GM12878 (cell line): Measurements from ENCODE around the gene DYNC1H1. TPM values are rescaled to one million over a fixed set of nuclear protein-coding genes. Genes with fewer than 3 reads are reported as not detected.
A peak's percentile ranks its signal among the peaks of the same experiment; 100 is the strongest.

ENCODE experiments used
- CREB1 ChIP-seq: IDR thresholded peaks from 2 replicates; pipeline ENCODE4 v1.6.1; 2012; ENCODE audit warnings: low read depth, mild to moderate bottlenecking, inconsistent platforms
- EP300 ChIP-seq, 2 experiments: fragments of 150-350 bp in 1 of 2; IDR thresholded peaks; 2 replicates each; pipeline ENCODE4 v1.6.1; 2011 to 2012; ENCODE audit warnings: low read depth in 2 of 2, low read length in 2 of 2, borderline replicate concordance in 1 of 2, improper control_type of control experiment in 1 of 2, inconsistent platforms in 1 of 2; ENCODE audit not compliant: control insufficient read depth in 1 of 2
- NFIC ChIP-seq: IDR thresholded peaks from 2 replicates; pipeline ENCODE4 v1.6.1; 2012; ENCODE audit warnings: low read depth, mild to moderate bottlenecking, inconsistent platforms, low read length, moderate library complexity
- NFYA ChIP-seq: IDR thresholded peaks from 2 replicates; pipeline ENCODE4 v1.6.1; 2011; ENCODE audit warnings: low read depth, mild to moderate bottlenecking, low read length, improper control_type of control experiment, borderline replicate concordance
- NFYB ChIP-seq: IDR thresholded peaks from 2 replicates; pipeline ENCODE4 v1.6.1; 2011; ENCODE audit warnings: low read depth, mild to moderate bottlenecking, low read length, improper control_type of control experiment, moderate library complexity; ENCODE audit not compliant: insufficient read depth
- RAD21 ChIP-seq: IDR thresholded peaks from 2 replicates; pipeline ENCODE4 v1.6.1; 2011; ENCODE audit warnings: mild to moderate bottlenecking, low read depth, low read length, moderate library complexity; ENCODE audit not compliant: insufficient read depth
- RB1 ChIP-seq: fragments of 450-650 bp; formaldehyde crosslinking; IDR thresholded peaks from 2 replicates; pipeline ENCODE4 v1.6.1; 2017; ENCODE audit warnings: mild to moderate bottlenecking, borderline replicate concordance
- SRF ChIP-seq, 2 experiments: IDR thresholded peaks; 2 replicates each; pipeline ENCODE4 v1.6.1; 2011; ENCODE audit warnings: low read depth in 2 of 2, low read length in 2 of 2, mild to moderate bottlenecking in 1 of 2, moderate library complexity in 1 of 2
- polyA plus RNA-seq, 11 experiments: library from polyadenylated mRNA; depleted of rRNA in 4 of 11; unstranded in 6 of 11; stranded (reverse) in 5 of 11; fragments of >200 nt; fragmentation: Nextera tagmentation in 4 of 11; fragmentation: Illumina TruSeq in 1 of 11; extraction: Ambion mirVana in 4 of 11; extraction: Trizol in 1 of 11; gene quantifications; 1 replicate in 1 of 11; 2 replicates in 10 of 11; pipeline versions ENCODE4 v1.2.1 to v1.2.3, GENCODE V29; 2011 to 2016; ENCODE audit warnings: inconsistent platforms in 2 of 11, missing spikeins in 2 of 11, low read depth in 1 of 11
- total RNA-seq, 4 experiments: library from RNA; depleted of rRNA in 3 of 4; stranded (reverse); fragments of >200 nt in 3 of 4; fragmentation: Illumina TruSeq in 1 of 4; extraction: Trizol in 1 of 4; gene quantifications; 2 replicates each; pipeline versions ENCODE4 v1.2.1 to v1.2.3, GENCODE V29; 2013 to 2021
- TF ChIP-seq, protein P1 (sequence below): fragments of 450-650 bp; IDR thresholded peaks from 2 replicates; pipeline ENCODE4 v1.6.1; 2017; ENCODE audit warnings: mild to moderate bottlenecking, moderate library complexity
- TF ChIP-seq, protein P2 (sequence below): fragments of 450-650 bp; IDR thresholded peaks from 2 replicates; pipeline ENCODE4 v1.6.1; 2014; ENCODE audit warnings: mild to moderate bottlenecking
- TF ChIP-seq, protein P3 (sequence below): fragments of 450-650 bp; IDR thresholded peaks from 2 replicates; pipeline ENCODE4 v1.6.1; 2018; ENCODE audit warnings: mild to moderate bottlenecking, low read depth, moderate library complexity; ENCODE audit not compliant: partially characterized antibody
- TF ChIP-seq, protein P4 (sequence below): fragments of 450-650 bp; IDR thresholded peaks from 2 replicates; pipeline ENCODE4 v1.6.1; 2017; ENCODE audit warnings: low read depth, mild to moderate bottlenecking, moderate library complexity
- TF ChIP-seq, protein P5 (sequence below): fragments of 450-650 bp; IDR thresholded peaks from 2 replicates; pipeline ENCODE4 v1.6.1; 2016; ENCODE audit warnings: mild to moderate bottlenecking, moderate library complexity, borderline replicate concordance

Gene DYNC1H1
- total and polyA plus RNA-seq, 10 of the 15 experiments (the other 5 are each of a cell fraction or from before 2014, with no cell fraction given), result 38.4 to 291 (median 111) TPM

DNA sequence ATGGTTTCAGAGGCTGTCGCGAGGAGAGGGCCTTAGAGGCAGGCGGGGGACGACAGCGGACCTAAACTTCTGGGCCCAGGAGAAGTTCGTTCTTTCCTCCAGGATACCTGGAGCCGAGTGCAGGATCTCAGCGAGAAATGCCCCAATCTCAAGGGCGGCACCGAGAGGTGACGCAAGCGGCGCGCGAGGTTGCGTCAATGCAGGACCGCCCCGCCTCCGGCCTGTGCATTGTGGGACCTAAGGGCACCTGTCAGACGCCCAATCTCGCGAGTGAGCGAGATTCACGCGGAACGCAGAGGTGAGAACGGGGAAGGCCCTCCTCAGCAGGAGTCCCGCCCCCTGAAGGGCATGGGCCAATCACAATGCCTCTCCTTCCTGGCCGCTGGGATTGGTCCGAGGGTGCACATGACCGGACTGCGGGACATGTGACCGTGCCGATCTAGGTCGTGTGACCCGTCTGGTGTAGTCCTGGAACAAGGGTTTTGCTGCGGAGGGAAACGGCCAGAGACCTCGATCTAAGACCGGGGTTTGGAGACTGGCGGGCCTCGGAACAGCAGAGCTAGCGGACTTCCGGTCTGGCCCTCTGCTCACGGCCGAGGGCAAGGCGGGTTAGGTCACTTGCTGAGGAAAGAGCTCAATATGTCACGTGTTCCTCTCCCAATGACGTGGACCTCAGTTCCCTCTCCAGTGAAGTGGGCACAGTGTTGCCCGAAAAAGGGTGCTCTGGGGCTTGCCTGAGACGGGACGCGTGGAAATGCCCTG is 16.3 kb upstream of the DYNC1H1 start (continued):
- TF ChIP-seq, protein P1, sequence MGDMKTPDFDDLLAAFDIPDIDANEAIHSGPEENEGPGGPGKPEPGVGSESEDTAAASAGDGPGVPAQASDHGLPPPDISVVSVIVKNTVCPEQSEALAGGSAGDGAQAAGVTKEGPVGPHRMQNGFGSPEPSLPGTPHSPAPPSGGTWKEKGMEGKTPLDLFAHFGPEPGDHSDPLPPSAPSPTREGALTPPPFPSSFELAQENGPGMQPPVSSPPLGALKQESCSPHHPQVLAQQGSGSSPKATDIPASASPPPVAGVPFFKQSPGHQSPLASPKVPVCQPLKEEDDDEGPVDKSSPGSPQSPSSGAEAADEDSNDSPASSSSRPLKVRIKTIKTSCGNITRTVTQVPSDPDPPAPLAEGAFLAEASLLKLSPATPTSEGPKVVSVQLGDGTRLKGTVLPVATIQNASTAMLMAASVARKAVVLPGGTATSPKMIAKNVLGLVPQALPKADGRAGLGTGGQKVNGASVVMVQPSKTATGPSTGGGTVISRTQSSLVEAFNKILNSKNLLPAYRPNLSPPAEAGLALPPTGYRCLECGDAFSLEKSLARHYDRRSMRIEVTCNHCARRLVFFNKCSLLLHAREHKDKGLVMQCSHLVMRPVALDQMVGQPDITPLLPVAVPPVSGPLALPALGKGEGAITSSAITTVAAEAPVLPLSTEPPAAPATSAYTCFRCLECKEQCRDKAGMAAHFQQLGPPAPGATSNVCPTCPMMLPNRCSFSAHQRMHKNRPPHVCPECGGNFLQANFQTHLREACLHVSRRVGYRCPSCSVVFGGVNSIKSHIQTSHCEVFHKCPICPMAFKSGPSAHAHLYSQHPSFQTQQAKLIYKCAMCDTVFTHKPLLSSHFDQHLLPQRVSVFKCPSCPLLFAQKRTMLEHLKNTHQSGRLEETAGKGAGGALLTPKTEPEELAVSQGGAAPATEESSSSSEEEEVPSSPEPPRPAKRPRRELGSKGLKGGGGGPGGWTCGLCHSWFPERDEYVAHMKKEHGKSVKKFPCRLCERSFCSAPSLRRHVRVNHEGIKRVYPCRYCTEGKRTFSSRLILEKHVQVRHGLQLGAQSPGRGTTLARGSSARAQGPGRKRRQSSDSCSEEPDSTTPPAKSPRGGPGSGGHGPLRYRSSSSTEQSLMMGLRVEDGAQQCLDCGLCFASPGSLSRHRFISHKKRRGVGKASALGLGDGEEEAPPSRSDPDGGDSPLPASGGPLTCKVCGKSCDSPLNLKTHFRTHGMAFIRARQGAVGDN, result 0 out of 2 replicates have a peak, but pooled peaks have one; percentile 18
- peak; percentile 54; the same call in 1 of the 2 replicates for TF ChIP-seq NFYA
- no peak for TF ChIP-seq RAD21
- TF ChIP-seq, protein P2, sequence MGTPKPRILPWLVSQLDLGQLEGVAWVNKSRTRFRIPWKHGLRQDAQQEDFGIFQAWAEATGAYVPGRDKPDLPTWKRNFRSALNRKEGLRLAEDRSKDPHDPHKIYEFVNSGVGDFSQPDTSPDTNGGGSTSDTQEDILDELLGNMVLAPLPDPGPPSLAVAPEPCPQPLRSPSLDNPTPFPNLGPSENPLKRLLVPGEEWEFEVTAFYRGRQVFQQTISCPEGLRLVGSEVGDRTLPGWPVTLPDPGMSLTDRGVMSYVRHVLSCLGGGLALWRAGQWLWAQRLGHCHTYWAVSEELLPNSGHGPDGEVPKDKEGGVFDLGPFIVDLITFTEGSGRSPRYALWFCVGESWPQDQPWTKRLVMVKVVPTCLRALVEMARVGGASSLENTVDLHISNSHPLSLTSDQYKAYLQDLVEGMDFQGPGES, result peak; percentile 86
- TF ChIP-seq SRF (IDR thresholded peaks at IDR 0.05; ENCODE audit: low read depth in 2 of 2, low read length in 2 of 2), result peak; percentile 55 to 89; a peak in 3 of 4 replicates
- peak; percentile 100 for TF ChIP-seq CREB1
- peak; percentile 99 for TF ChIP-seq NFYB
- TF ChIP-seq RB1, result peak; percentile 48; the same call in 1 of the 2 replicates
- TF ChIP-seq, protein P3, sequence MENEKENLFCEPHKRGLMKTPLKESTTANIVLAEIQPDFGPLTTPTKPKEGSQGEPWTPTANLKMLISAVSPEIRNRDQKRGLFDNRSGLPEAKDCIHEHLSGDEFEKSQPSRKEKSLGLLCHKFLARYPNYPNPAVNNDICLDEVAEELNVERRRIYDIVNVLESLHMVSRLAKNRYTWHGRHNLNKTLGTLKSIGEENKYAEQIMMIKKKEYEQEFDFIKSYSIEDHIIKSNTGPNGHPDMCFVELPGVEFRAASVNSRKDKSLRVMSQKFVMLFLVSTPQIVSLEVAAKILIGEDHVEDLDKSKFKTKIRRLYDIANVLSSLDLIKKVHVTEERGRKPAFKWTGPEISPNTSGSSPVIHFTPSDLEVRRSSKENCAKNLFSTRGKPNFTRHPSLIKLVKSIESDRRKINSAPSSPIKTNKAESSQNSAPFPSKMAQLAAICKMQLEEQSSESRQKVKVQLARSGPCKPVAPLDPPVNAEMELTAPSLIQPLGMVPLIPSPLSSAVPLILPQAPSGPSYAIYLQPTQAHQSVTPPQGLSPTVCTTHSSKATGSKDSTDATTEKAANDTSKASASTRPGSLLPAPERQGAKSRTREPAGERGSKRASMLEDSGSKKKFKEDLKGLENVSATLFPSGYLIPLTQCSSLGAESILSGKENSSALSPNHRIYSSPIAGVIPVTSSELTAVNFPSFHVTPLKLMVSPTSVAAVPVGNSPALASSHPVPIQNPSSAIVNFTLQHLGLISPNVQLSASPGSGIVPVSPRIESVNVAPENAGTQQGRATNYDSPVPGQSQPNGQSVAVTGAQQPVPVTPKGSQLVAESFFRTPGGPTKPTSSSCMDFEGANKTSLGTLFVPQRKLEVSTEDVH, result peak; percentile 32
- peak; percentile 90 for TF ChIP-seq NFIC
- TF ChIP-seq, protein P4, sequence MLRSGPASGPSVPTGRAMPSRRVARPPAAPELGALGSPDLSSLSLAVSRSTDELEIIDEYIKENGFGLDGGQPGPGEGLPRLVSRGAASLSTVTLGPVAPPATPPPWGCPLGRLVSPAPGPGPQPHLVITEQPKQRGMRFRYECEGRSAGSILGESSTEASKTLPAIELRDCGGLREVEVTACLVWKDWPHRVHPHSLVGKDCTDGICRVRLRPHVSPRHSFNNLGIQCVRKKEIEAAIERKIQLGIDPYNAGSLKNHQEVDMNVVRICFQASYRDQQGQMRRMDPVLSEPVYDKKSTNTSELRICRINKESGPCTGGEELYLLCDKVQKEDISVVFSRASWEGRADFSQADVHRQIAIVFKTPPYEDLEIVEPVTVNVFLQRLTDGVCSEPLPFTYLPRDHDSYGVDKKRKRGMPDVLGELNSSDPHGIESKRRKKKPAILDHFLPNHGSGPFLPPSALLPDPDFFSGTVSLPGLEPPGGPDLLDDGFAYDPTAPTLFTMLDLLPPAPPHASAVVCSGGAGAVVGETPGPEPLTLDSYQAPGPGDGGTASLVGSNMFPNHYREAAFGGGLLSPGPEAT, result peak; percentile 99
- TF ChIP-seq EP300 (IDR thresholded peaks at IDR 0.05; ENCODE audit: borderline replicate concordance in 1 of 2, control insufficient read depth in 1 of 2, low read depth in 2 of 2, low read length in 2 of 2), result 0 out of 4 replicates have a peak, but pooled peaks of 1 of the 2 experiments have one; percentile 32
- TF ChIP-seq, protein P5, sequence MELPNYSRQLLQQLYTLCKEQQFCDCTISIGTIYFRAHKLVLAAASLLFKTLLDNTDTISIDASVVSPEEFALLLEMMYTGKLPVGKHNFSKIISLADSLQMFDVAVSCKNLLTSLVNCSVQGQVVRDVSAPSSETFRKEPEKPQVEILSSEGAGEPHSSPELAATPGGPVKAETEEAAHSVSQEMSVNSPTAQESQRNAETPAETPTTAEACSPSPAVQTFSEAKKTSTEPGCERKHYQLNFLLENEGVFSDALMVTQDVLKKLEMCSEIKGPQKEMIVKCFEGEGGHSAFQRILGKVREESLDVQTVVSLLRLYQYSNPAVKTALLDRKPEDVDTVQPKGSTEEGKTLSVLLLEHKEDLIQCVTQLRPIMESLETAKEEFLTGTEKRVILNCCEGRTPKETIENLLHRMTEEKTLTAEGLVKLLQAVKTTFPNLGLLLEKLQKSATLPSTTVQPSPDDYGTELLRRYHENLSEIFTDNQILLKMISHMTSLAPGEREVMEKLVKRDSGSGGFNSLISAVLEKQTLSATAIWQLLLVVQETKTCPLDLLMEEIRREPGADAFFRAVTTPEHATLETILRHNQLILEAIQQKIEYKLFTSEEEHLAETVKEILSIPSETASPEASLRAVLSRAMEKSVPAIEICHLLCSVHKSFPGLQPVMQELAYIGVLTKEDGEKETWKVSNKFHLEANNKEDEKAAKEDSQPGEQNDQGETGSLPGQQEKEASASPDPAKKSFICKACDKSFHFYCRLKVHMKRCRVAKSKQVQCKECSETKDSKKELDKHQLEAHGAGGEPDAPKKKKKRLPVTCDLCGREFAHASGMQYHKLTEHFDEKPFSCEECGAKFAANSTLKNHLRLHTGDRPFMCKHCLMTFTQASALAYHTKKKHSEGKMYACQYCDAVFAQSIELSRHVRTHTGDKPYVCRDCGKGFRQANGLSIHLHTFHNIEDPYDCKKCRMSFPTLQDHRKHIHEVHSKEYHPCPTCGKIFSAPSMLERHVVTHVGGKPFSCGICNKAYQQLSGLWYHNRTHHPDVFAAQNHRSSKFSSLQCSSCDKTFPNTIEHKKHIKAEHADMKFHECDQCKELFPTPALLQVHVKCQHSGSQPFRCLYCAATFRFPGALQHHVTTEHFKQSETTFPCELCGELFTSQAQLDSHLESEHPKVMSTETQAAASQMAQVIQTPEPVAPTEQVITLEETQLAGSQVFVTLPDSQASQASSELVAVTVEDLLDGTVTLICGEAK, result peak; percentile 73
